Measurements from ENCODE around the gene OSBPL3.

Gene OSBPL3

GRCh38 chr7:25002786-25003185 lies 22.8 kb upstream of the OSBPL3 start:
- H3K36me3 ChIP-seq (ENCODE audit: low read length) = no peaks in the 10 kb centered on the region
- no peak for TF ChIP-seq CTCF (IDR thresholded peaks at IDR 0.05; ENCODE audit: insufficient read depth, low read length, poor library complexity, severe bottlenecking)
- TF ChIP-seq EZH2phosphoT487 (conservative IDR thresholded peaks at IDR 0.05; ENCODE audit: low read length) = no peak
- H3K27ac ChIP-seq (ENCODE audit: low read depth, low read length) = no peak overlapping the region
- H3K9me3 ChIP-seq (ENCODE audit: insufficient read depth, low read length) = peaks cover 4% of the 10 kb centered on the region; the same call in 1 of the 2 replicates
- H3F3A ChIP-seq (ENCODE audit: insufficient read depth) = no peaks in the 10 kb centered on the region
- no peaks in the 10 kb centered on the region for H4K20me1 ChIP-seq (ENCODE audit: low read depth, low read length)
- H3K9me2 ChIP-seq (replicated peaks; ENCODE audit: insufficient read depth, low read length) = no peaks in the 10 kb centered on the region
- no peak overlapping the region for H3K4me3 ChIP-seq (ENCODE audit: insufficient read depth, low read length, poor library complexity, severe bottlenecking)
- no peak overlapping the region for H2AFZ ChIP-seq (ENCODE audit: low read depth, low read length, severe bottlenecking)
- H3K27me3 ChIP-seq (ENCODE audit: low read length) = no peaks in the 10 kb centered on the region
- no peaks in the 10 kb centered on the region for H3K79me2 ChIP-seq (ENCODE audit: insufficient read depth, low read length)
- no peak overlapping the region for H3K4me2 ChIP-seq (ENCODE audit: low read depth, low read length, poor library complexity, severe bottlenecking)
- H3K9ac ChIP-seq (ENCODE audit: low read length) = no peak overlapping the region

- no peak for TF ChIP-seq EZH2phosphoT487 (conservative IDR thresholded peaks at IDR 0.05; ENCODE audit: low read length)
- Histone ChIP-seq H3F3A (ENCODE audit: insufficient read depth) (no peaks in the 10 kb centered on the region), H3K9me2 (replicated peaks; ENCODE audit: insufficient read depth, low read length) (no peaks in the 10 kb centered on the region), H3K9me3 (ENCODE audit: insufficient read depth, low read length) (no peaks in the 10 kb centered on the region; the same call in 1 of the 2 replicates), H3K27ac (ENCODE audit: low read depth, low read length) (no peak overlapping the region), H3K4me2 (ENCODE audit: low read depth, low read length, poor library complexity, severe bottlenecking) (no peak overlapping the region), H3K79me2 (ENCODE audit: insufficient read depth, low read length) (no peaks in the 10 kb centered on the region), H3K9ac (ENCODE audit: low read length) (no peak overlapping the region), H4K20me1 (ENCODE audit: low read depth, low read length) (no peaks in the 10 kb centered on the region), H3K4me3 (ENCODE audit: insufficient read depth, low read length, poor library complexity, severe bottlenecking) (no peak overlapping the region), H3K27me3 (ENCODE audit: low read length) (no peaks in the 10 kb centered on the region), H3K36me3 (ENCODE audit: low read length) (no peaks in the 10 kb centered on the region), H2AFZ (ENCODE audit: low read depth, low read length, severe bottlenecking) (no peak overlapping the region)
Observed at GRCh38 chr7:24995466-24995865, 15.5 kb upstream of the OSBPL3 start.

- TF ChIP-seq CTCF (IDR thresholded peaks at IDR 0.05; ENCODE audit: insufficient read depth, low read length, poor library complexity, severe bottlenecking) = no peak
- TF ChIP-seq EZH2phosphoT487 (conservative IDR thresholded peaks at IDR 0.05; ENCODE audit: low read length) = no peak
- Histone ChIP-seq H3K9me3 (ENCODE audit: insufficient read depth, low read length) (no peaks in the 10 kb centered on the region), H3F3A (ENCODE audit: insufficient read depth) (no peaks in the 10 kb centered on the region), H4K20me1 (ENCODE audit: low read depth, low read length) (no peaks in the 10 kb centered on the region), H3K79me2 (ENCODE audit: insufficient read depth, low read length) (no peaks in the 10 kb centered on the region), H3K27ac (ENCODE audit: low read depth, low read length) (no peak overlapping the region), H3K9me2 (replicated peaks; ENCODE audit: insufficient read depth, low read length) (no peaks in the 10 kb centered on the region), H3K36me3 (ENCODE audit: low read length) (no peaks in the 10 kb centered on the region), H3K9ac (ENCODE audit: low read length) (no peak overlapping the region), H3K4me3 (ENCODE audit: insufficient read depth, low read length, poor library complexity, severe bottlenecking) (no peak overlapping the region), H3K27me3 (ENCODE audit: low read length) (no peaks in the 10 kb centered on the region), H3K4me2 (ENCODE audit: low read depth, low read length, poor library complexity, severe bottlenecking) (no peak overlapping the region), H2AFZ (ENCODE audit: low read depth, low read length, severe bottlenecking) (no peak overlapping the region)
Observed at GRCh38 chr7:24992314-24992713, 12.3 kb upstream of the OSBPL3 start.

- no peak overlapping the region for H3K27ac ChIP-seq (ENCODE audit: low read depth, low read length)
- H3K27me3 ChIP-seq (ENCODE audit: low read length) = no peaks in the 10 kb centered on the region
- H3K9me3 ChIP-seq (ENCODE audit: insufficient read depth, low read length) = no peaks in the 10 kb centered on the region
- no peak overlapping the region for H3K9ac ChIP-seq (ENCODE audit: low read length)
- no peak overlapping the region for H2AFZ ChIP-seq (ENCODE audit: low read depth, low read length, severe bottlenecking)
- TF ChIP-seq EZH2phosphoT487 (conservative IDR thresholded peaks at IDR 0.05; ENCODE audit: low read length) (no peak), CTCF (IDR thresholded peaks at IDR 0.05; ENCODE audit: insufficient read depth, low read length, poor library complexity, severe bottlenecking) (no peak)
- no peak overlapping the region for H3K4me3 ChIP-seq (ENCODE audit: insufficient read depth, low read length, poor library complexity, severe bottlenecking)
- no peaks in the 10 kb centered on the region for H3K79me2 ChIP-seq (ENCODE audit: insufficient read depth, low read length)
- H4K20me1 ChIP-seq (ENCODE audit: low read depth, low read length) = no peaks in the 10 kb centered on the region
- no peak overlapping the region for H3K4me2 ChIP-seq (ENCODE audit: low read depth, low read length, poor library complexity, severe bottlenecking)
- H3K9me2 ChIP-seq (replicated peaks; ENCODE audit: insufficient read depth, low read length) = no peaks in the 10 kb centered on the region
- H3K36me3 ChIP-seq (ENCODE audit: low read length) = no peaks in the 10 kb centered on the region
- no peaks in the 10 kb centered on the region for H3F3A ChIP-seq (ENCODE audit: insufficient read depth)
Observed at GRCh38 chr7:24991353-24991752, 11.4 kb upstream of the OSBPL3 start.
